ENCODE results near the gene TRIM45.
A peak's percentile ranks its signal among the peaks of the same experiment; 100 is the strongest.

TRIM45 gene

GRCh38 chr1:117101334-117101733, 20.2 kb downstream of the TRIM45 start:
- DNase-seq (ENCODE audit: low read depth): no peak

DNA sequence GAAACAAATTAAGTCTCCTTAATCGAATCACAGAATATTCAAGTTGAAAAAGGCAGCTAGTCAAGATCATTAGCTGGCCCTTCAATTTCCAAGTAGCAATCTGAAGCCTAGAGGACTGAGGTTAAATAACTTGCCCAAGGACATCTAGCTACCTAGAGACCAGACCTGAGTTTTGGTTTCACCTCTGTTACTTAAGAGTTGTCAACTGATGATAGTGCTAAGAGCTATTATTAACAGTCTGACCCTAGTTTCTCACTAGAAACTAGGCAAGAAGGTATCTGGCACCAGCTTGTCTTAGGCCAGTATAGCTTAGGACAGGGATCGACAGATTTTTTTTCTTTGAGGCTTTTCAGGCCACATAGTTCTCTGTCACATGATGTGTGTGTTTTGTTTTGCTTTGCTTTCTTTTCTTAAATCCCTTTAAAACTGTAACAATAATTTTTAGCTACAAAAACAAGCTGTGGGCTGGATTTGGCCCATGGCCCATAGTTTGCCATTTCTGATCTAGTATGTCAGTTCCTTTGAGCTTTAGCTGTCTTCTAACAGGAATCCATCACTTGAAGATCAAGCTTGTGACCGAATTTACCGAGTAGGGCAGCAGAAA, 23.2 kb downstream of the TRIM45 start:
- DNase-seq (ENCODE audit: low read depth): no peak

- peak; percentile 32 for DNase-seq (ENCODE audit: low read depth)
Observed at GRCh38 chr1:117097443-117097842, 24.1 kb downstream of the TRIM45 start.

DNA sequence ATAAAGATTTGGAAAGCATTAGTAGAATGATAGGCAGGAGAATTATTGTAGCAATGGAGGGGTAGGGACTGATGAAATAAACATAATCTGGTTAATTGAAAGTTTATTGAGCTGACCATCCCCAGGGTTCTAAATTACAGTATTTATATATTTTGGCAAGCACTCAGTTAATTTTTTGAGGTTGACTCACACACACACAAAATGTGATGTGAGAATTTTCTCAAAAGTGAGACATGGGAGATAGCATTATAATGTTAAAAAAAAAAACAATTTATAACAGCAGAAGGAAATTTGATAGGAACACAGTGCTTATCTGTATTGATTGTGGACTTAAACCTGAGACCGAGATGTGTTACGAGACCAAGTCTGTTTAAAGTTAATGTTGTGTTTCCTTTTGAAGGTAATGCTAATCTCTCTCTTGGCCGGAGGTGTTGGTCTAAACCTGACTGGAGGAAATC, 24.6 kb downstream of the TRIM45 start:
- no peak for DNase-seq (ENCODE audit: low read depth)

DNA sequence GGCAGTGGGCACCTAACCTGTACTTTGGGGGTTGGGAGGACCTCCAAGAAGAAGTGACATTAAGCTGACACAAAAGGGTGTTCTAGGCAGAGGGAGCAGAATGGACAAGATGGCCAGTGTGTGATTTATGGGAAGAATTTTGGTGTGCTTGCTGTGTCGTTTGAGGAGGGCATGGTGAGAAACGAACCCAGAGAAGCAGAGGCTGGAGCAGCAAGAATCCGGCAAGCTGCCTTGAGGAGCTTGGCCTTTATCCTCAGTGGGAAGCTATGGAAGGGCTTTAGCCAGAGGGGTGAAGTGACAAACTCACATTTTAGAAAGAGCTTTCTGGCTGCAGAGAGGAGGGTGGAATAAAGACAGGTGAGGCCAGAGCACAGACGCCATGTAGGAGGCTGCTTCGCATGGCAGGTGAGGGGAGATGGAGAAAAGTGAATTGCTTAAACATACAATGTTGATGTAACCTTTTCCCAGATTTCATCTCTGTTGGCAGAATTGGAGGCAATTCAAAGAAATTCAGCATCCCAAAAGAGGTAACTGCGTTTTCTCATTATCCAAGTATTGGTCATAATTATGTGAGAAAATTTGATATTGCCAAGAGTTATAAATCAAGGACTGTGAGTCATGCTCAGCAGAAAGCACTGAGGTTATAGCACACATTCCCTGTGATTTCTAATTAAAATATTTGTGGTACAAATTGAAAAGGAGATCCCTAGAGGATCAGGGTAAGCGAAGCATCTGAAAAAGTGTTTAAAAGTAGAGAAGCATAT, 26.5 kb downstream of the TRIM45 start:
- no peak for DNase-seq (ENCODE audit: low read depth)

- peak; percentile 87 for DNase-seq (ENCODE audit: low read depth)
Observed at GRCh38 chr1:117093870-117094621, 27.5 kb downstream of the TRIM45 start.

DNA sequence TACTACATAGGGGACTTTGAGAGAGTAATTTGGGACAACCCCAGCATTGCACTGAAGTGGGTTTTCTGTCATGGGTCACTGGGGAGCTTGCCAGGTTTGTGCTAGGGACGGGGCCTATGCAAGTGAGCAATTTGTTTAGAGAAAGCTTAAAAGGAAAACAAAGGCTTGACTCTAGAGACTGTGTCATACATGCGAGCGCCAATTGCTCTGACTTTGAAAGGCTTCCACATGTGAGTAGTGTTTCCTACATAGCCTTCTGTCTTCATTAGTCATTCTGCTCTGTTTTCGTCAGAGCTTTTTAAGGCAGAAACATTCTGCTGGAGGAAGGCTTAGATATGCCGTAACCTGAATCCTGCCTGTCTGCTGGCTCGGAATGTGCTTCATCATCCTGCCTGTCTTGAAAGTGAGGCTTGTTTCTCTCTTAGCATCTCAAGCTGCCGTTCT, 28.4 kb downstream of the TRIM45 start:
- peak; percentile 99 for DNase-seq (ENCODE audit: low read depth)

- DNase-seq (ENCODE audit: low read depth): peak; percentile 47
Observed at GRCh38 chr1:117092594-117092993, 29.0 kb downstream of the TRIM45 start.

DNA sequence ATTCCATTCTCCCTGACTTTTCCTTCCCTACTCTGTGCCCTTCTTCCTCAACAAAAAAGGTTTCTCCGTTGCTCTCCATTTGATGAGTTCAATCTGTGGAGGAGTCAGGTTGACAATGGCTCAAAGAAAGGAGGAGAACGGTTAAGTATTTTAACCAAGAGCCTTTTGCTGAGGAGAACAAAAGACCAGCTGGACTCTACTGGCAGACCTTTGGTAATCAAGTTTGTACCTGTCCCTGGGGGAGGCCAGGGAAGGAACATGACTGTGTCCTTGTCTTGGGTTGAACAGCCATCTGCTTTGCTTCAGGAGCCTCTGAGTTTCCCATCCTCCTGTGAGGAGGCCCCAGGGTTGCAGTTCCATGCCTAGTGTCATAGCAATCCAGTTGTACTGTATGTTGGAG, 31.6 kb downstream of the TRIM45 start:
- no peak for DNase-seq (ENCODE audit: low read depth)

GRCh38 chr1:117087686-117088085, 33.9 kb downstream of the TRIM45 start:
- no peak for DNase-seq (ENCODE audit: low read depth)

GRCh38 chr1:117084231-117084630, 37.3 kb downstream of the TRIM45 start:
- DNase-seq (ENCODE audit: low read depth): no peak

DNA sequence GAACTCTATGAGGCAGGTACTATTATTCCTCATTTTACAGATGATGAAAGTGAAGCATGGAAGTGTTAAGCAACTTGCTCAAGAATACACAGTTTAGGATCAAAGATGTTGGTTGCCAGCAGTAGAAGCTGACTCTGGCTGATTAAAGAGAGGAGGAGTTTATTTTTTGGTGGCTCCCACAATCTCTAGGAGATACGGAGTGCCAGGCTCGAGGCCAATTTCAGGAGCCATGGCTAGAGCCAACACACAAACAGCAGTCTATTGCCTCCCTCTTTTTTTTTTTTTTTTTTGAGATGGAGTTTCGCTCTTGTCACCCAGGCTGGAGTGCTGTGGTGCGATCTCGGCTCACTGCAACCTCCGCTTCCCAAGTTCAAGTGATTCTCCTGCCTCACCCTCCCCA, 41.8 kb downstream of the TRIM45 start:
- no peak for DNase-seq (ENCODE audit: low read depth)

- peak; percentile 96 for DNase-seq (ENCODE audit: low read depth)
Observed at GRCh38 chr1:117077267-117077666, 44.3 kb downstream of the TRIM45 start.

DNA sequence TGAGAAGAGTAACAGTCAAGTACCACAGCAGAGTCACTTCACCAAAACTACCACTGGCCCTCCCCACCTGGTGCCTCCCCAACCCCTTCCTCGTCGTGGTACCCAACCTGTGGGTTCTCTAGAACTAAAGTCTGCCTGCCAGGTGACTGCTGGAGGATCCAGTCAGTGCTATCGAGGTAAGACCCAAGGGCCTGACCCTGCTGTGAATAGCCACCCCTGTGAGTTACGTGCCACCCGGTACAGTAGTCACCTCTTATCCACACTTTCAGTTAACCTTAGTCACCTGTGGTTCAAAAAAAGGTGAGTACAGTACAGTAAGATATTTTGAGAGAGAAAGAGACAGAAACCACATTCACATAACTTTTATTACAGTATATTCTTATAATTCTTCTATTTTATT, 44.9 kb downstream of the TRIM45 start:
- no peak for DNase-seq (ENCODE audit: low read depth)

DNA sequence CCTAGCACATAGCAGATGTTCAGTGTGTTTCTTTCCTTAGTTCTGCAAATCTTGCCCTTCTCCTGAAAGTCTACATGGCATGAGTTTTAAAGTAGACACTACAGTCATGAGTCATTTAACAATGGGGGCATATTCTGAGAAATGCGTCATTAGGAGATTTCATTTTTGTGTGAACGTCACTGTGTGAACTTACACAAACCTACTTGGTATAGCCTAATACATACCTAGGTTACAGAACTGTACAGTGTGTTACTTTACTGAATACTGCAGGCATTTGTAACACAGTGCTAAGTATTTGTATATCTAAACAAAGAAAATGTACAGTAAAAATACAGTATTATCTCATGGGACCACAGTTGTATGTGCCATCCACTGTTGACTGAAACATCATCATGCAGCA, 51.4 kb downstream of the TRIM45 start:
- peak; percentile 21 for DNase-seq (ENCODE audit: low read depth)

GRCh38 chr1:117069220-117069844, 52.2 kb downstream of the TRIM45 start:
- no peak for DNase-seq (ENCODE audit: low read depth)

- no peak for DNase-seq (ENCODE audit: low read depth)
Observed at GRCh38 chr1:117068580-117068979, 53.0 kb downstream of the TRIM45 start.

DNA sequence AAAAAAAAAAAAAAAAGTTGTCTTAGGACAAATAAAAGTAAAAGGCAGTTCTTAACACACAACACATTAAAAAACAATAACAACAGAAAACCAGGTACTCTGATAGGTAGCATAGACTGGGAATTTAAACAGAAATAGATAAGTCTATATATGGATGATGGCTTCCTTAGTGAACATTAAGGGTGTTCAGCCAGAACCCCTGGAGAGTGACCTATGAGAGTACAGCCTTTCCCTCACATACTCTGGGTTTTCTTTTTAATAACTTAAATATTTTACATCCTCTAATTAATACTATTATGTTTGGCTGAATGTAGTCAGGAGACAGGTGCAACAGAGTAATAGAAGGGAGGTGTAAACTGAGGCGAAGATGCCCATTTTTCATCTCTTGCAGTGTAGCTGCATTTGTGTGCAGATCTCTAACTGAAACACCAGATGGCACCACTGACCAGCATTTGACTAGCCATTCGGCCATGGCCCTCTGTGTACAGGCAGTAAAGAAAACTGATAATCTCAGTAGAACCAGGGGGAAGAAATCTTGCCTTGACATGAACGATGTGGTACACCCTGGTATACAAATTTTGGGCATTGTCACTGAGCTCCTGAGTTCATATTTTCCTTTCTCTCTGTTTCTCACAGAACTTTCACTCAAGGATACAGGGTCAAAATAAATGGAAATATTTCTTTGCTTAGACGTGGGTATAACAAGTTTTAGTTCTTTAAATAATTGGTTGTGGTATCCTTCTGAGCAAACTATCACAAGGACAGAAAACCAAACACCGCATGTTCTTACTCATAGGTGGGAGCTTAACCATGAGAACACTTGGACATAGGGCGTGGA, 53.8 kb downstream of the TRIM45 start:
- DNase-seq (ENCODE audit: low read depth): peak; percentile 70

DNA sequence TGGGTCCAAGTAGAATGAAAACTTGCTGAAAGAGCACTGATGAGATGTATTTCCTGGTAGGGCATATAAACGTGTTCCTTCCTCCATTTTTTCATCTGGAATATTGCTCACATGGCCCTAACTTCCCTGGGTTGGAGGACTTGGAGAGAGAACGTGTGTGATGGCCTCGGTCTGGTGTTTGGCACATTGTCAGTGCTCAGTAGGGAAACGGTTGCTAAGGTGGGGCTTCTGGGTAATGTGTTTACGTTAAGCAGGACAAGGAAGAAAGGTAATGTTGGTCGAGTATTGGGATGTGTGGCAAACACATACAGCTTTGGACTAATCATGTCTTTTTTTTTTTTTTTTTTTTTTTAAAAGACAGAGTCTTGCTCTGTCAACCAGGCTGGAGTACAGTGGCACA, 55.2 kb downstream of the TRIM45 start:
- DNase-seq (ENCODE audit: low read depth): no peak

DNA sequence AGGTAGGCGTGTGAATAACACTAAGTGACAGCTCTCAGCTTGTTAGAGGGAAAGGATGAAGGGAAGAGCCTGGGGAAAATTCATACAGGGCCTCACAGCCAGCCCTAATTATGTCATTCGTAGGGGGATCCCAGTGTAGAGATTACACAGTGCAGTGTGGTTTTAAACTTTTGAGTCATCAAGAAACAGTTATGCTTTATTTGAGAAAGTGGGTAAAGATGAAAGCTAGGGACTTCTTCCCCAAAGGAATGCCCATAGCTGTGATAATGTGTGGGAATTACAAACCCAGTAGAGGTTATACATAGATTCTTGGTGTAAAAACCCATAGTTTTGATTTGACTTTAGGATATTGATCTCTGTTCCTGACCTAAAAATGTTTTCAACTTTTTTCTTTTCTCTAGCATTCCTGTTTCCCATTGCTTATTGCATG, 59.5 kb downstream of the TRIM45 start:
- DNase-seq (ENCODE audit: low read depth): peak; percentile 78
